Measurements from ENCODE around the gene RNF224. TPM values are rescaled to one million over a fixed set of nuclear protein-coding genes. Genes with fewer than 3 reads are reported as not detected.

The RNF224 gene
- total RNA-seq, 2 experiments from 2014 or later = 0.14 TPM; not detected in 1

DNA sequence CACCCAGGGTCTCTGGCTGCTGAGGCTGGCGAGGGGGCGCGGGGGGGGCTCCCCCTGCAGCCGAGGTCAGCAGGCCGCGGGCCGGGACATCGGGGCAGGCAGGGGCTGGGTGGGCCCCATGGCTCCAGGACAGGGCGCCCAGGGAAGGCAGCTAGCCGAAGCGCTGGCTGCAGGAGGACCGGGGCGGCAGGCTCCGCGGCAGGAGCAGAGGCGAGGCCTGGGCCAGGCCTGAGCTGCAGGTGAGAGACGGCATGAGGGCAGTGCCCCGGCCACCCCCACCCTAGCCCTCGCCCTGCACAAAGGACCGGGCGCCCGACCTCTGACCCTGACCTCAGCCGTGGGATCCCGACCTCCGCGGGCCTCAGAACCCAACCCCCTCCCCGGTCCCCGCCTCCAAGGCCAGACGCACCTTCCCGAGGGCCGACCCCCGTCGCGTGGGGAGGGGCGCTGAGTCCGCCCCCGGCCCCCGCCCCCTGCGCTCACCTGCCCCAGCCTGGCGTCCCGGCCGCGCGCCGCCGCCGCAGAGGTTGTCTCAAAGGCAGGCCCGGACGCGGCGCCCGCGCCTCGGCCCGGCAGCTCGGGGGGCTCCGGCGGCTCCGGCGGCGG is 5.7 kb upstream of the RNF224 start:
- H3K4me1 Mint-ChIP-seq (ENCODE audit: low read depth) = peaks cover 13% of the 10 kb centered on the region
- no peaks in the 10 kb centered on the region for H3K27me3 Mint-ChIP-seq
- no peaks in the 10 kb centered on the region for H3K27me3 ChIP-seq (ENCODE audit: control insufficient read depth in 1 of 2, insufficient read depth in 2 of 2, low read length in 2 of 2)
- no peak overlapping the region for H3K27ac Mint-ChIP-seq
- H3K4me1 ChIP-seq (ENCODE audit: insufficient read depth, low read length) = peaks cover 29% of the 10 kb centered on the region
- H3K4me3 ChIP-seq (ENCODE audit: low read length) = no peak overlapping the region
- CTCF ChIA-PET = no interaction called here
- intact Hi-C loops (cut with DNase I, micrococcal nuclease) = loop anchor here (2.0 to 5.0 kb wide), 4 partner anchors 21 to 434 kb away; partner anchors contain the start of genes ANAPC2 (in 1 of the 2), SSNA1 (in 1 of the 2) and TPRN (in 1 of the 2)
- no peaks in the 10 kb centered on the region for H3K9me3 ChIP-seq (ENCODE audit: control insufficient read depth in 1 of 2, insufficient read depth in 1 of 2, low read length in 2 of 2)
- H3K27ac ChIP-seq (ENCODE audit: low read depth in 1 of 2, low read length in 2 of 2) = no peak overlapping the region
- DNase-seq (peak in 2 of 14 experiments; percentile 33 to 57), ATAC-seq (ENCODE audit: poor library complexity) (no peak)
- TF ChIP-seq, protein P1, sequence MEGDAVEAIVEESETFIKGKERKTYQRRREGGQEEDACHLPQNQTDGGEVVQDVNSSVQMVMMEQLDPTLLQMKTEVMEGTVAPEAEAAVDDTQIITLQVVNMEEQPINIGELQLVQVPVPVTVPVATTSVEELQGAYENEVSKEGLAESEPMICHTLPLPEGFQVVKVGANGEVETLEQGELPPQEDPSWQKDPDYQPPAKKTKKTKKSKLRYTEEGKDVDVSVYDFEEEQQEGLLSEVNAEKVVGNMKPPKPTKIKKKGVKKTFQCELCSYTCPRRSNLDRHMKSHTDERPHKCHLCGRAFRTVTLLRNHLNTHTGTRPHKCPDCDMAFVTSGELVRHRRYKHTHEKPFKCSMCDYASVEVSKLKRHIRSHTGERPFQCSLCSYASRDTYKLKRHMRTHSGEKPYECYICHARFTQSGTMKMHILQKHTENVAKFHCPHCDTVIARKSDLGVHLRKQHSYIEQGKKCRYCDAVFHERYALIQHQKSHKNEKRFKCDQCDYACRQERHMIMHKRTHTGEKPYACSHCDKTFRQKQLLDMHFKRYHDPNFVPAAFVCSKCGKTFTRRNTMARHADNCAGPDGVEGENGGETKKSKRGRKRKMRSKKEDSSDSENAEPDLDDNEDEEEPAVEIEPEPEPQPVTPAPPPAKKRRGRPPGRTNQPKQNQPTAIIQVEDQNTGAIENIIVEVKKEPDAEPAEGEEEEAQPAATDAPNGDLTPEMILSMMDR (IDR thresholded peaks at IDR 0.05) = no peak
- POLR2A ChIA-PET = interaction anchor here (1.0 to 4.7 kb wide), 8 partner anchors 16 to 166 kb away, joined by 3 to 46 read pairs (median 24); partner anchors contain the start of genes ANAPC2, MAN1B1, NDOR1 and SSNA1
- H3K4me3 Mint-ChIP-seq = no peak overlapping the region
- no peaks in the 10 kb centered on the region for H3K36me3 ChIP-seq (ENCODE audit: insufficient read depth, low read length)
- no peaks in the 10 kb centered on the region for H3K9me3 Mint-ChIP-seq
- H3K36me3 Mint-ChIP-seq (ENCODE audit: low read depth) = no peaks in the 10 kb centered on the region

DNA sequence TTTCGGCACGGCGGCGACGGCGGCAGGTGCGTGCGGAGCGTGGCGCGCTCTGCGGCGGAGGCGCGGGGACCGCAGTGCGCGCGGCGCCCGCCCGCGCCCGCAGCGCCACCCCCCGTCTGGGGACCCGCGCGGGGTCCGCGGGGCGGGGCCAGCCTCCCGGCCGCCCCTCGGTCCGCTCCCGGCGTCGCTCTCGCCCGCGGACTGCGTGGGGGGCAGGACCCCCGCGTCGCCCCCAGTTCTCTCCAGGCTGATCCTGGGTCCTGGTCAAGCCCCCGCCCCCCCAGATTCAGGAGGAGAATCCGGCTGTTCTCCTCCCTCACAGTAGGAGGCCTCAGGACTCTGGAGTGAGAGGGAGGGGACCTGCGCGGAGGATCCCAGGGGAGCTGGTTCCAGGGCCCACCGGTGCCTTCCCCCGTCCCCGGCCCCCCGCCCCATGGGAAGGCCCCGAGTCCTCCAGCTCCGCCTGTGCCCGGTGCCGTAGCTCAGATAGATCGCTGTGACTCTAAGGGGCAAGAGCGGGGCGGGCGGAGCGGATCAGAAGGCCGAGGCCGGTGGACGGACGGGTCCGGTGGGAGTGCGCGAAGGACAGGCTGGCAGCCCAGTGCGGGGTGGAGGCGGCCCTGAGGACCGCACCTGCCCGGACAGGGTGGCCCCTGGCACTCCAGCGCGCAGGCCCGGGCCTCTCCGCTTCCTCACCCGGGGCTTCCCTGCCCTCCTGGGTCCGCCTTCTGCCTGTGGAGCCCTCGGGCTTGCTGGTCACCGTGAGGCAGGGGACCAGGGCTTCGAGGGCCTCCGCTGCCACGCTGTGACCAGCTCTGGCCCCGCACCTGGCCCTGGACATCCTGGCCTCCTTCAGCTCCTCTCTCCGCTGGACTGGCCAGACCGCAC is 4.9 kb upstream of the RNF224 start, which contains the start of gene RNF208:
Gene RNF208 (minus strand): TSS at position 51 of the 888 bp plus-strand sequence. CDS start 1,028 bp downstream, outside the sequence.
- peaks cover 14% of the 10 kb centered on the region for H3K4me1 Mint-ChIP-seq (ENCODE audit: low read depth)
- Histone ChIP-seq H3K4me1 (ENCODE audit: insufficient read depth, low read length) (peaks cover 33% of the 10 kb centered on the region), H3K27ac (ENCODE audit: low read depth in 1 of 2, low read length in 2 of 2) (peak within 1 kb of the TSS in 1 of 2 donors; percentile 34), H3K27me3 (ENCODE audit: control insufficient read depth in 1 of 2, insufficient read depth in 2 of 2, low read length in 2 of 2) (no peaks in the 10 kb centered on the region), H3K36me3 (ENCODE audit: insufficient read depth, low read length) (no peaks in the 10 kb centered on the region), H3K4me3 (ENCODE audit: low read length) (peak within 1 kb of the TSS; percentile 74), H3K9me3 (ENCODE audit: control insufficient read depth in 1 of 2, insufficient read depth in 1 of 2, low read length in 2 of 2) (no peaks in the 10 kb centered on the region)
- H3K36me3 Mint-ChIP-seq (ENCODE audit: low read depth) = no peaks in the 10 kb centered on the region
- CTCF ChIA-PET = interaction anchor here (1.4 to 1.9 kb wide), 3 partner anchors 14 to 93 kb away, joined by 4 to 13 read pairs (median 6); no protein-coding TSS in a partner anchor
- intact Hi-C loops (cut with DNase I, micrococcal nuclease) = loop anchor here (1.0 to 5.0 kb wide), 8 partner anchors 17 to 435 kb away; partner anchors contain the start of genes ANAPC2 (in 2 of the 2), NDOR1 (in 2 of the 2), SSNA1 (in 2 of the 2) and TMEM203 (in 2 of the 2)
- TF ChIP-seq, protein P1 (IDR thresholded peaks at IDR 0.05) = no peak
- DNase-seq (peak in 2 of 14 experiments; percentile 50 to 54), ATAC-seq (ENCODE audit: poor library complexity) (no peak)
- H3K9me3 Mint-ChIP-seq = no peaks in the 10 kb centered on the region
- H3K4me3 Mint-ChIP-seq = peak within 1 kb of the TSS; percentile 87
- peak within 1 kb of the TSS; percentile 81 for H3K27ac Mint-ChIP-seq
- POLR2A ChIA-PET = interaction anchor here (0.8 to 4.7 kb wide), 21 partner anchors 8 to 330 kb away, joined by 3 to 46 read pairs (median 5); partner anchors contain the start of genes ANAPC2, DPP7, MAN1B1 and MRPL41
- H3K27me3 Mint-ChIP-seq = peaks cover under 1% of the 10 kb centered on the region
